Vagina (tissue), 2 donors: ENCODE measurements around the gene RTL1. TPM values are rescaled to one million over a fixed set of nuclear protein-coding genes. Genes with fewer than 3 reads are reported as not detected.

ENCODE experiments used
- DNase-seq, 2 donors: peaks; one replicate each; pipeline ENCODE4 v3.0.0-alpha.2; 2017; ENCODE audit errors: extremely low spot score in 2 of 2
- H3K27ac ChIP-seq: fragments of 200-600 bp; sonication (generic); one replicate; pipeline ENCODE4 v1.5.1; 2019
- H3K27me3 ChIP-seq: fragments of 200-600 bp; sonication (generic); one replicate; pipeline ENCODE4 v1.5.1; 2019
- H3K36me3 ChIP-seq, 2 donors: fragments of 200-600 bp; sonication (generic); one replicate each; pipeline ENCODE4 v1.5.1; 2017 to 2019
- H3K4me1 ChIP-seq: fragments of 200-600 bp; sonication (generic); one replicate; pipeline ENCODE4 v1.5.1; 2019
- H3K4me3 ChIP-seq, 2 donors: fragments of 200-600 bp; sonication (generic); 1 replicate in 1 of 2; 2 replicates in 1 of 2; pipeline ENCODE4 v1.5.1; 2016 to 2019
- H3K9me3 ChIP-seq: fragments of 200-600 bp; sonication (generic); one replicate; pipeline ENCODE4 v1.5.1; 2019
- CTCF ChIP-seq, 3 experiments: fragments of 450-650 bp in 2 of 3; fragments of 200-600 bp in 1 of 3; sonication (generic) in 1 of 3; IDR thresholded peaks; one replicate each; pipeline ENCODE4 v1.5.1; 2017 to 2019; ENCODE audit warnings: antibody characterized with exemption in 3 of 3, mild to moderate bottlenecking in 2 of 3, moderate library complexity in 2 of 3
- POLR2A ChIP-seq, 2 donors: fragments of 450-650 bp; IDR thresholded peaks; one replicate each; pipeline ENCODE4 v1.6.1; 2017; ENCODE audit warnings: antibody characterized with exemption in 2 of 2, mild to moderate bottlenecking in 2 of 2, moderate library complexity in 2 of 2
- POLR2AphosphoS5 ChIP-seq, 2 donors: sonication (generic); formaldehyde crosslinking; IDR thresholded peaks; one replicate each; pipeline ENCODE4 v1.9.0; 2017; ENCODE audit warnings: antibody characterized with exemption in 2 of 2, mild to moderate bottlenecking in 2 of 2, low read depth in 1 of 2; ENCODE audit not compliant: insufficient read depth in 1 of 2
- intact Hi-C: fragments of 100-400 bp; cut with DNase I; formaldehyde crosslinking; loops from one replicate; pipeline ENCODE4 v1.15.1; 2023
- total RNA-seq: library from RNA; depleted of rRNA; stranded (reverse); fragments of >200 nt; gene quantifications from one replicate; pipeline ENCODE4 v1.2.3, GENCODE V29; 2016

RTL1 gene
- total RNA-seq, 1 donor from 2014 or later = not detected

GRCh38 chr14:100906420-100906819 lies 2.9 kb upstream of the RTL1 start:
- TF ChIP-seq CTCF (IDR thresholded peaks at IDR 0.05) = no peak
- TF ChIP-seq POLR2AphosphoS5 (IDR thresholded peaks at IDR 0.05; ENCODE audit: insufficient read depth in 1 of 2, low read depth in 1 of 2) = no peak
- TF ChIP-seq POLR2A (IDR thresholded peaks at IDR 0.05) = no peak
- Histone ChIP-seq H3K4me1 (no peaks in the 10 kb centered on the region), H3K36me3 (no peaks in the 10 kb centered on the region), H3K9me3 (no peaks in the 10 kb centered on the region), H3K4me3 (no peak overlapping the region), H3K27me3 (no peaks in the 10 kb centered on the region), H3K27ac (no peak overlapping the region)
- intact Hi-C loops = no loop called here
- DNase-seq = no peak

- no peaks in the 10 kb centered on the region for H3K9me3 ChIP-seq
- no peak overlapping the region for H3K27ac ChIP-seq
- H3K4me1 ChIP-seq = peaks cover 5% of the 10 kb centered on the region
- H3K27me3 ChIP-seq = no peaks in the 10 kb centered on the region
- DNase-seq = no peak
- no peak overlapping the region for H3K4me3 ChIP-seq
- no peak for TF ChIP-seq POLR2A (IDR thresholded peaks at IDR 0.05)
- TF ChIP-seq POLR2AphosphoS5 (IDR thresholded peaks at IDR 0.05; ENCODE audit: insufficient read depth in 1 of 2, low read depth in 1 of 2) = no peak
- no peak for TF ChIP-seq CTCF (IDR thresholded peaks at IDR 0.05)
- H3K36me3 ChIP-seq = no peaks in the 10 kb centered on the region
- intact Hi-C loops = no loop called here
These were observed 1.6 kb upstream of the RTL1 start for GRCh38 chr14:100905166-100905565.

- intact Hi-C loops = no loop called here
- DNase-seq = no peak
- Histone ChIP-seq H3K27me3 (no peaks in the 10 kb centered on the region), H3K9me3 (no peaks in the 10 kb centered on the region), H3K4me1 (peaks cover 12% of the 10 kb centered on the region), H3K36me3 (no peaks in the 10 kb centered on the region), H3K4me3 (peak overlapping the region in 1 of 2 donors; percentile 9), H3K27ac (no peak overlapping the region)
- TF ChIP-seq CTCF (IDR thresholded peaks at IDR 0.05) (no peak), POLR2A (IDR thresholded peaks at IDR 0.05) (no peak), POLR2AphosphoS5 (IDR thresholded peaks at IDR 0.05; ENCODE audit: insufficient read depth in 1 of 2, low read depth in 1 of 2) (no peak)
These were observed 975 bp upstream of the RTL1 start for GRCh38 chr14:100904307-100905087.

GRCh38 chr14:100903134-100903468 lies 421 bp downstream of the RTL1 start:
- Histone ChIP-seq H3K36me3 (no peaks in the 10 kb centered on the region), H3K4me3 (no peak overlapping the region), H3K9me3 (no peaks in the 10 kb centered on the region), H3K27me3 (no peaks in the 10 kb centered on the region), H3K4me1 (peaks cover 26% of the 10 kb centered on the region), H3K27ac (no peak overlapping the region)
- TF ChIP-seq POLR2AphosphoS5 (IDR thresholded peaks at IDR 0.05; ENCODE audit: insufficient read depth in 1 of 2, low read depth in 1 of 2) (no peak), POLR2A (IDR thresholded peaks at IDR 0.05) (no peak), CTCF (IDR thresholded peaks at IDR 0.05) (no peak)
- intact Hi-C loops = no loop called here
- DNase-seq = no peak
